HepG2 (cell line): ENCODE measurements around the gene SYTL1. TPM values are rescaled to one million over a fixed set of nuclear protein-coding genes. Genes with fewer than 3 reads are reported as not detected.

Experiments used
- ATAC-seq: fragments of 200-7000 bp; cut with Tn5 transposase; 3 replicates; pipeline ENCODE4 v1.9.1; 2020; ENCODE audit warnings: mild to moderate bottlenecking, moderate library complexity
- BruUV-seq: library from RNA; stranded (reverse); fragments of 400-500 nt; replicated peaks from 2 replicates; lab custom pipeline; 2021; lab: Mats Ljungman, UMichigan
- CTCF ChIA-PET: fragments of 300-600 bp; formaldehyde crosslinking; extraction: SDS; loops from one replicate; lab custom pipeline; 2021; ENCODE audit warnings: low total read pairs, inconsistent platforms, low intra/inter-chr PET ratio; lab: Yijun Ruan, JAX
- POLR2A ChIA-PET: fragments of 350-600 bp; sonication (Branson Sonifier 250); formaldehyde crosslinking; loops from one replicate; lab custom pipeline; 2020; ENCODE audit warnings: antibody characterized with exemption, inconsistent platforms; lab: Yijun Ruan, JAX
- DNase-seq: peaks from one replicate; pipeline ENCODE4 v3.0.0-alpha.2; 2015; ENCODE audit warnings: low spot score
- FAIRE-seq: peaks from 3 replicates; lab custom pipeline; 2011; peaks lifted over from hg19 to GRCh38; lab: Jason Lieb, UNC
- H2AFZ ChIP-seq: one replicate; pipeline ENCODE4 v1.6.1; 2011; ENCODE audit warnings: low read length, inconsistent platforms
- H3K27ac ChIP-seq: fragments of 300-600 bp; 3 replicates; pipeline ENCODE4 v1.8.0; 2011; ENCODE audit warnings: mixed run types, mild to moderate bottlenecking, mixed read lengths, low read length, inconsistent platforms; ENCODE audit not compliant: insufficient read depth; ENCODE audit errors: extremely low read length
- H3K27me3 ChIP-seq, 2 experiments: fragments of 200-600 bp in 1 of 2; 2 replicates in 1 of 2; 3 replicates in 1 of 2; pipeline versions ENCODE4 v1.6.0 to v1.8.0; 2011; ENCODE audit warnings: low read length in 2 of 2, mild to moderate bottlenecking in 2 of 2, moderate library complexity in 2 of 2, inconsistent platforms in 1 of 2; ENCODE audit not compliant: insufficient read depth in 2 of 2, control insufficient read depth in 1 of 2
- H3K36me3 ChIP-seq, 2 experiments: fragments of 200-600 bp in 1 of 2; replicated peaks in 1 of 2; 2 replicates in 1 of 2; 3 replicates in 1 of 2; pipeline versions ENCODE4 v1.5.1 to v1.8.0; 2011; ENCODE audit warnings: low read length in 2 of 2, inconsistent platforms in 1 of 2; ENCODE audit not compliant: insufficient read depth in 2 of 2, control insufficient read depth in 1 of 2
- H3K4me1 ChIP-seq: 2 replicates; pipeline ENCODE4 v1.5.1; 2012; ENCODE audit warnings: low read length, inconsistent platforms; ENCODE audit not compliant: insufficient read depth
- H3K4me2 ChIP-seq: 2 replicates; pipeline ENCODE4 v1.6.0; 2011; ENCODE audit warnings: low read depth, low read length, inconsistent platforms
- H3K4me3 ChIP-seq, 3 experiments: fragments of 200-600 bp in 1 of 3; sonication (generic), shearing (Covaris generic) in 1 of 3; replicated peaks in 1 of 3; 2 replicates each; pipeline ENCODE4 v1.5.1; 2011 to 2016; ENCODE audit warnings: low read length in 3 of 3, inconsistent platforms in 2 of 3, low read depth in 2 of 3, mild to moderate bottlenecking in 2 of 3, control low read depth in 1 of 3, mixed read lengths in 1 of 3; ENCODE audit not compliant: insufficient read depth in 1 of 3
- H3K79me2 ChIP-seq: one replicate; pipeline ENCODE4 v1.6.1; 2011; ENCODE audit warnings: low read length, inconsistent platforms; ENCODE audit not compliant: insufficient read depth
- H3K9ac ChIP-seq: 2 replicates; pipeline ENCODE4 v1.6.0; 2011; ENCODE audit warnings: mild to moderate bottlenecking, low read depth, low read length, inconsistent platforms; ENCODE audit not compliant: insufficient read depth
- H3K9me3 ChIP-seq: 2 replicates; pipeline ENCODE4 v1.5.1; 2012; ENCODE audit warnings: mild to moderate bottlenecking, low read length
- H4K20me1 ChIP-seq: 2 replicates; pipeline ENCODE4 v1.6.0; 2011; ENCODE audit warnings: inconsistent platforms, mild to moderate bottlenecking, low read length, moderate library complexity; ENCODE audit not compliant: insufficient read depth
- NCOA1 ChIP-seq: sonication (generic); formaldehyde crosslinking; IDR thresholded peaks from 2 replicates; pipeline ENCODE4 v1.9.0; 2021; ENCODE audit warnings: missing genetic modification reagents
- NCOA2 ChIP-seq: sonication (generic); formaldehyde crosslinking; IDR thresholded peaks from 2 replicates; pipeline ENCODE4 v1.8.0; 2022; ENCODE audit warnings: inconsistent platforms
- SRSF1 ChIP-seq: fragments of 200-400 bp; formaldehyde crosslinking; optimal IDR thresholded peaks from 2 replicates; pipeline ENCODE3; 2017; ENCODE audit warnings: mild to moderate bottlenecking, low read depth, low read length, moderate library complexity
- ZNF33B ChIP-seq: sonication (generic); formaldehyde crosslinking; IDR thresholded peaks from 2 replicates; pipeline ENCODE4 v1.5.1; 2020; ENCODE audit warnings: mild to moderate bottlenecking, missing genetic modification reagents
- ZNF777 ChIP-seq: sonication (generic); formaldehyde crosslinking; IDR thresholded peaks from 2 replicates; pipeline ENCODE4 v1.4.0; 2020; ENCODE audit warnings: missing genetic modification reagents
- ZNF816 ChIP-seq: sonication (generic); formaldehyde crosslinking; IDR thresholded peaks from 2 replicates; pipeline ENCODE4 v1.8.0; 2022; ENCODE audit warnings: missing genetic modification reagents, mild to moderate bottlenecking, borderline replicate concordance
- WGBS: methylation state at CpG from one replicate; pipeline ENCODE4 v1.1.6; 2017; ENCODE audit warnings: low lambda C conversion rate; 5-methylcytosine and 5-hydroxymethylcytosine counted together
- in situ Hi-C: cut with HindIII; loops from 2 replicates; pipeline ENCODE4 v1.10.0; 2017; ENCODE audit warnings: low pct_unique_long_range_greater_than_20kb; ENCODE audit not compliant: extremely low pct_ligation_motif_present
- intact Hi-C: fragments of 100-400 bp; cut with micrococcal nuclease; formaldehyde crosslinking; loops from one replicate; pipeline ENCODE4 v1.10.0; 2022; ENCODE audit not compliant: unreplicated experiment
- polyA plus RNA-seq, 8 experiments: library from polyadenylated mRNA; depleted of rRNA in 3 of 8; stranded (reverse) in 7 of 8; unstranded in 1 of 8; fragments of >200 nt; fragmentation: Illumina TruSeq in 4 of 8; extraction: Trizol in 4 of 8; gene quantifications; 2 replicates each; pipeline versions ENCODE4 v1.2.1 to v1.2.3, GENCODE V29; 2011 to 2016; ENCODE audit warnings: low read depth in 4 of 8, missing spikeins in 1 of 8, mixed read lengths in 1 of 8; ENCODE audit not compliant: insufficient read depth in 1 of 8
- total RNA-seq, 5 experiments: library from RNA; depleted of rRNA; stranded (reverse); fragments of >200 nt; fragmentation: Illumina TruSeq; extraction: Trizol; gene quantifications; 2 replicates each; pipeline ENCODE4 v1.2.3, GENCODE V29; 2016; ENCODE audit warnings: low read depth in 1 of 5
- TF ChIP-seq, protein P1 (sequence below): sonication (generic); formaldehyde crosslinking; IDR thresholded peaks from 2 replicates; pipeline ENCODE4 v1.4.0; 2020; ENCODE audit warnings: missing genetic modification reagents, mild to moderate bottlenecking, borderline replicate concordance

Gene SYTL1
- total and polyA plus RNA-seq, 2 of the 13 experiments (the other 11 are each of a cell fraction or from before 2014, with no cell fraction given) = 11.1 to 17.8 TPM

DNA sequence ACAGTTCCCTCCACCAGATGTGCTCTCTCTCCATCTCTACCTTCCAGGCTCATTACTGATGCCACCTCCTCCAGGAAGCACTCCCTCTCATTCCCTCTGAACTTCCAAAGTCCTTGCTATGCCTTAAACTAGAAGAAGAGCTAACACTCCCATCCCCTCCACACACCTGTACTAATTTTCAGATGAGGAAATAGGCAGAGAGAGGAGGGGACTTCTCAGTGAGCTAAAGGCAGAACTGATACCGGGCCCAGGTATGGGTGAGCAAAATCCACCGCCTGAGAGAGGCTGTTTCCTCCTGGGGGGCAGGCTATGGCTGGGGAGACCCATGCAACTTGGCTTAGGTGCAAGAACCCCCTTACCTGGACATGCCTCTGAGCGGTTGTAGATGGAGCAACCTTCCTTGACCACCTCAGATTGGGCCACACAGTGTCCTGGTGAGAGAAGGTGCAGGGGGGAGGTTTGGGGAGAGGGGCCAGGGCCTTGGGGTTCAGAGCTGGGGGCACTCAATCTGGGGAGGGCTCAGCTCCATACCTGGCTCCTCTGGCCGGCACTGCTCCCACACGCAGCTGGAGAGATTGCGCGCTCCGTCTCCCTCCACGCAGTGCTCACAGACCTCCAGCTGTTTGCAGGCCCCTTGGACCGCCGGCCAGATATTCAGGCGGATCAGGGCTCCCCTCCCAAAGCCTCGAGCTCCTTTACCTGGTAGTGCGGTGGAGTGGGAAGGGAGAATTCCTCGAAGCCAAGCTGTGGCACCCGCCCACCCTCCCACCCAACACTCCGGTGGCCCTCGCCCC, 40.3 kb downstream of the SYTL1 start:
- POLR2A ChIA-PET = no interaction called here
- 38% methylated on average over 9 of the region's 18 CpGs for WGBS
- CTCF ChIA-PET = no interaction called here
- no peak overlapping the region for H3K9ac ChIP-seq
- in situ Hi-C loops = no loop called here
- no peak for TF ChIP-seq ZNF816 (CRISPR knock-in tag)
- TF ChIP-seq NCOA1 (CRISPR knock-in tag) = no peak
- TF ChIP-seq, protein P1, sequence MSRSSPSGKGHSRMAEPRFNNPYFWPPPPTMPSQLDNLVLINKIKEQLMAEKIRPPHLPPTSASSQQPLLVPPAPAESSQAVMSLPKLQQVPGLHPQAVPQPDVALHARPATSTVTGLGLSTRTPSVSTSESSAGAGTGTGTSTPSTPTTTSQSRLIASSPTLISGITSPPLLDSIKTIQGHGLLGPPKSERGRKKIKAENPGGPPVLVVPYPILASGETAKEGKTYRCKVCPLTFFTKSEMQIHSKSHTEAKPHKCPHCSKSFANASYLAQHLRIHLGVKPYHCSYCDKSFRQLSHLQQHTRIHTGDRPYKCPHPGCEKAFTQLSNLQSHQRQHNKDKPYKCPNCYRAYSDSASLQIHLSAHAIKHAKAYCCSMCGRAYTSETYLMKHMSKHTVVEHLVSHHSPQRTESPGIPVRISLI = no peak
- TF ChIP-seq ZNF777 = no peak
- TF ChIP-seq SRSF1 = no peak
- no peak for TF ChIP-seq NCOA2 (CRISPR knock-in tag)
- TF ChIP-seq ZNF33B = no peak
- TF ChIP-seq, all 625 proteins: peak for 0
- FAIRE-seq = no peak
- H3K4me1 ChIP-seq = no peaks in the 10 kb centered on the region
- H2AFZ ChIP-seq = no peak overlapping the region
- H3K9me3 ChIP-seq = no peaks in the 10 kb centered on the region
- no peak overlapping the region for H3K27ac ChIP-seq
- H3K36me3 ChIP-seq = no peaks in the 10 kb centered on the region
- no TSS peak for BruUV-seq
- no peak for ATAC-seq
- DNase-seq = no peak
- H3K4me3 ChIP-seq = no peak overlapping the region
- intact Hi-C loops = no loop called here
- no peaks in the 10 kb centered on the region for H3K79me2 ChIP-seq
- no peaks in the 10 kb centered on the region for H4K20me1 ChIP-seq
- peaks cover 8 to 44% of the 10 kb centered on the region in 2 experiments for H3K27me3 ChIP-seq
- no peak overlapping the region for H3K4me2 ChIP-seq
